Retina (tissue), 1 donor: Measurements from ENCODE around the gene JAG2.

Experiments
- DNase-seq: peaks from one replicate; pipeline ENCODE4 v3.0.0-alpha.2; 2016

JAG2 gene

GRCh38 chr14:105181549-105182295 is 13.1 kb upstream of the JAG2 start:
- DNase-seq: no peak

DNA sequence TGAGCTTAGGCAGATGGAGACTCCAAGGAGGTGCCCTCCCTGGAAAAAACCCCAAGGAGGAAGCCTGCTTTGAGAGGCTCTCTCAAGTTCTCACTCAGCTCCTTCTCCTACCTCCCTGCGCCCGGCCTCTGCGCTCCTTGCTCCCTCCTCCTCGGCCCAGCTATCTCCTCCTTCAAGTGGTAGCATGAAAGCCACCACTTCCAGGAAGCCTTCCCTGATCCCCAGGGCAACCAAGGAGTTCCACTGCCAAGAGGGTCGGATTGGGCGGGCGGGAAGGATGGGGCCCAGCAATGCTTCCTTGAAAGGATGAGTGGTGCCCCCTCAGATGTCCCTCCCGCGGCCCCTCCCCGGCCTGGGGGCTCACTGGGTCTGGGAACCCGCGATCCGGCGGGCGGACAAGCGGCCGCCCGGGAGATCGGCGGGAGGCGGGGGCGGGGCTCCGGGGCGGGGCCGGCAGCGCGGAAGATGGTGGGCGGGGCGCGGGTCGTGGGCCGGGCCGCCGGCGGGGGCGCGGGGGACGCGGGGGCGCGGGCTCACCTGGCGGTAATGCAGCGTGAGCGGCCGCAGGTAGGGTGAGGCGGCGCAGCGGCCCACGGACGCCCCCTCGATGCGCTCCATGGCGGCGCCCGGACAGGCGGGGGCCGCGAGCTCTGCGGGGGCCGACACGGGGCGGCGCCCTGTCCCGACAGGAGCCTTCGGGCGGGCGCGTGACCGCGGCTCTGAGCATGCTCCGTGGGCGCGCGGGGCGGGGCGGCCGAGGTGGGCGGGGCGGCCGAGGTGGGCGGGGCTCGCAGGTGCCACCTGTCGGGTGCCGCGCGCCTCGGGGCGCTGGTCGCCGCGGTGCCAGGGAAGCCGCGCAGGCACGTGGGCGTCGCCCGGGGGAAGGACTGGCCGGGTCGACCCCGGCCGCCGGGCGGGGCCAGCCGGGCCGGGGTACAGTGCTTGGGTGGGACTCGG is 12.3 kb upstream of the JAG2 start, which contains the start of gene NUDT14:
Gene NUDT14, minus strand, starts transcription at position 721 of the 957 bp plus-strand sequence. Its CDS starts 103 bp downstream, at position 618.
- DNase-seq: no peak

GRCh38 chr14:105179191-105179590 is 10.6 kb upstream of the JAG2 start:
- DNase-seq: no peak

DNA sequence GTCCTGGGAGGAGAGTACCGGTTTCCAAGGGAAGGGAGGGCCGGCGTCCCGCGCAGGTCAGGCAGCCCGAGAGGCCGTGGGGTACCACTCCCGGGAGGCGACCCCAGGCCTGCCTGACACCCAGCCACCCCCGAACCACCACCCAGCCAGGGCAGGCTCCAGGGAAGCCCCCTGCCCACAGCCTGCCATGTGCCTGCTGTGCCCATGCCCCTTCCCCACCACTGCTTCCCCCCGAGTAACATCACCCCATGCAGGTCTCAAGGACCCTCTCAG is 10.2 kb upstream of the JAG2 start:
- DNase-seq: no peak

GRCh38 chr14:105178069-105178867 is 9.7 kb upstream of the JAG2 start:
- no peak for DNase-seq

GRCh38 chr14:105177082-105177481 is 8.5 kb upstream of the JAG2 start:
- DNase-seq: no peak

DNA sequence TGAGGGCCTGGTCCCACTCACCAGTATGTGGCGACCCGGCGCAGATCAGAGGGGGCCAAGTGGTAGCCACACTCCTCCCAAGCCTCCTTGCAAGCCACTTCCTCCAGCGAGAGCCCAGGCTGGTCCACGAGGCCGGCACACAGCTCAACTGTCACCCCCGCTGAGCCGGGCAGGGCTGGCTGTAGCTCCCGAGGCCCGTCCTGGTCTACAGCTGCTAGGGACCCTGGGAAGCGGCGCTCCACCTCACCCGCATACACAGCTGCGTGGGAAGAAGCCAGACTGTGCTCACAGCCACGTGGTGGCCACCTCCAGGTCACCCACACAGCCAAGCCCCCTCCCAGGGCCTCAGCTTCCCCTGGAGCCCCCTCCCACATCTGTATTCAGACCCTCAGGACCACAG is 7.9 kb upstream of the JAG2 start:
- DNase-seq: no peak

- no peak for DNase-seq
Measured at GRCh38 chr14:105173901-105174894, 5.6 kb upstream of the JAG2 start.

DNA sequence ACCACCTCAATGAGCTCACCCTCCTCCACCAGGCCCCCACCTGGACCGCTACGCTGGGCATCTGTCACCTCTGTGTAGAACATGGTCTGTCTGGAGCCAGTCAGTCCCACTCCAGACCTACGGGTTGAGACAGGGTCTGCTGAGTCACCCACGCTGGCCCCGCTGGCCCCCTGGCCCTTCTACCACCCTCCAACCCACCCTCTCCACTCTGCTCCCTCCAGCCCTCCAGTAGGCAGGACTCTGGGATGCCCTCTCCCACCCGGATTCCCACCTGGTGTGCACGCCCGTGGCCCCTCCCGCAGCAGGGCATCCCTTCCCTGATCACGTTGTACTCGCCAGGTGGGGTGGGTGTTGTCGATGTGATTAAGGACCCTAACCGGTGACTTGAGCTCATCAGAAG is 4.6 kb upstream of the JAG2 start:
- no peak for DNase-seq

GRCh38 chr14:105172476-105172875 is 3.9 kb upstream of the JAG2 start:
- no peak for DNase-seq

- no peak for DNase-seq
Measured at GRCh38 chr14:105171004-105171673, 2.6 kb upstream of the JAG2 start.

- no peak for DNase-seq
Measured at GRCh38 chr14:105169776-105170655, 1.4 kb upstream of the JAG2 start.

DNA sequence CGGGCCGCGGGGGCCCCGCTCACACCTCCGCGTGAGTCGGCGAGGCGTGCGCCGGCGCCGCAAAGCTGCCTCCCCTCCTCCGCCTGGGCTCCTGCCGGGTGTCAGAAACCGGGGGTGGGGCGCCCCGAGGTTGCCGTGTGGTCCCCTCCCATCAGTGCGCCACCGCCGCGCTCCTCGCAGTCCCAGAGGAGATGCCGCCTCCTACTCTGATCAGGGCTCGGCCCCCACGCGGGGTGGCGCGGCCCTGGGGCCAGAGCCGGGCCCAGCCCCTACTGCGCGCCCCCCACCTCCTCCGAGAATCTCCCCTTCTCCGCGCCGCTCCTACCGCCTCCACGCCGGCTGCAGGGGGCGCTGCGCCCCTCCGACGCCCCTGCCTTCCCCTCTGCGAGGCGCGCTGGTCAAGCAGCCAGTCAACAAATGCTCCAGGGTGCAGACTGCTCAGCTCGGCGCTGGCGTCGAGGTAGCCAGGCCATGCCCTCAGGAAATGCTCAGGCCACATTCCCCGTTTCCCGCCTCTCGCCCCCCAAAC is 467 bp upstream of the JAG2 start:
- DNase-seq: peak; percentile 85

GRCh38 chr14:105168093-105168420 is 519 bp downstream of the JAG2 start:
- DNase-seq: no peak

GRCh38 chr14:105167303-105168092 is 1.1 kb downstream of the JAG2 start:
- no peak for DNase-seq

DNA sequence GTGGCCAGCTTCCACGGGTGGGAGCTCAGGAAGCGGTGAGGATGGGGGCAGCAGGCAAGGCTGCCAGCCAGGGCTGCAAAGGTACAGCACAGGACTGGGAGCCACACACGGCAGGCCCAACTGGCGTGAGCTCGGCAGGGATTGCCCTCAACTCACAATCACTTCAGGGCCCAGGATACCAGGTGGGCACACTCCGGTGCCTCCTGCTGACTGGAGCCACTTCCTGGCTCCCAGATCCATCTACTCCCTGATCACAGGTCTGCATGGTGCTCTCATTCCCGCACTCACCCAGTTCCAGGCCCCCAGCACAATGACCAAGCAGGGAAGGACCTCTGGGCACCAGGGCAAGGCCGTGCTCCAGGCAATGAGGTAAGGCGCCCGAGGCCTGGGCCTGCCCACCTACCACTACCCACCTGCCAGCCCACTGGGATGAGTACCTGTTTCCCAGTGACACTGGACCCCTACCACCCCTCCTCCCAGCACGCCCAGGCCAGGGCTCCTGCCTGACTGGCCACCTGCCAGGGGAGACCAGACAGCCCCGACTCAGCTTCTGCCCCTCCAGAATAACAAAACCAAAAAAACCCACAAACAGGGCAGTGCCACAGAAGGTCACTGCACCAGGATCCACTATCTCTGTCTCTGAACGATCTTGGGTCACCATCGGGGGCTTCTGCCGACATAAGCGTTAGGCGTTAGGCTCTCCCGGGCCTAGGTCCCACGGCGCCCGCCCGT is 1.8 kb downstream of the JAG2 start:
- DNase-seq: no peak

DNA sequence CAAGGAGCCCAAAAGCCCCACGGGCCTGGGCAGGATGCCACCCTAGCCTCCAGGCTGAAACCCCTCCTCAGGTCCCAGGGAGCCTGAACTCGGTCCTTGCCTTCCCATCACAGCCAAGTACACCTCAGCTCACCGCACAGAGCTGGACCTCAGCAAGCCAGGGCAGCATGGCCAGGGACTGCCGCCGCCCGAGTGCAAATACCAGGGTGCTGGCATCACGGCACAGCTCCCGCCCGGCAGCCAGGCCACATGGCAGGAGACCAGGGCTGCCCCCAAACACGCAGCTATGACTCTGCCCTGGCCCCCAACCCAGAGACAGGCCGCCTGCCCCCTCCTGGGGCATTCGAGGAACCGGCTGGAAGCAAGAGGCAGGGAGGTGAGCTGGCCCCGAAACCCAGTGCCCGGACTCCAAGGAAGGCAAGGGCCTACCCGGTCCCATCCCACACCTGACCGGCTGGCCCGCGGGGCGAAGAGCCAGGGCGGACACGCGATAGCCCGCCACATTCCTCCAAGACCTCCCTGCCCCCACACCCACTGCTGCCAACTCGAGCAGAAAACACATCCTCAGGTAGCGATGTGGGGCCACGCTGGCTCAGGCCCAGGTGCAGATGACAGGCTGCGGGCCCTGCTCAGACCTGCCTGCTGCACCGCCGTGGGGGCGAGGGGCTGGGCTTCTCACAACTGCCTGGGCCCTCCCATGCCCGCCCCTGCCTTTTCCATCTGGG is 2.7 kb downstream of the JAG2 start:
- no peak for DNase-seq

DNA sequence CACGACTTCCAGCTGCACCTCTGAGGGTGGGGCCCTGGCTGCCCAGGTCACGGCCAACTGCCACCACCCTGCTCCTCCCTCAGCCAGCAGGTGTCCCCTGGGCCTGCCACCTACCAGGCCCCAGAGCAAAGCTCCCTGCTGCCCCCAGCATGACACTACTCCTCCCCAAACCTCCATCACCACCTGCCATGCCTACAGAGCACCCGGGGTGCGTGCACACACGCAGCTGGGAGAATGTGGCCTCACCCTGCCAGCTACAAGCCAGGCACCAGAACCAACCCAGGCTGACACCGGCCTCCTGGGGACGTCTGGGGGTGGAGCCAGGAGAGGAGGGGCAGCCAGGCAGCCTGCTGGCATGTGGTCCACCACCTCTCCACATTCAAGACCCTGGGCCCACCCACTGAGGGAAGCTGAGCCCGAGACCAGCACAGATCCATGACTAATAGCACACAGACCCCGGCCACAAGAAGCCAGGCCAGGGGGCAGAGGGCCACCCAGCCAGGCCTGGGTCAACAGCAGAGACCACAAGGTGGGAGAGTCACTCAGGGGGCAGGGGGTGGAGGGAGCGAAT is 3.4 kb downstream of the JAG2 start:
- DNase-seq: no peak
